Measurements from ENCODE around the gene VPS51.
A peak's percentile ranks its signal among the peaks of the same experiment; 100 is the strongest.

The VPS51 gene

DNA sequence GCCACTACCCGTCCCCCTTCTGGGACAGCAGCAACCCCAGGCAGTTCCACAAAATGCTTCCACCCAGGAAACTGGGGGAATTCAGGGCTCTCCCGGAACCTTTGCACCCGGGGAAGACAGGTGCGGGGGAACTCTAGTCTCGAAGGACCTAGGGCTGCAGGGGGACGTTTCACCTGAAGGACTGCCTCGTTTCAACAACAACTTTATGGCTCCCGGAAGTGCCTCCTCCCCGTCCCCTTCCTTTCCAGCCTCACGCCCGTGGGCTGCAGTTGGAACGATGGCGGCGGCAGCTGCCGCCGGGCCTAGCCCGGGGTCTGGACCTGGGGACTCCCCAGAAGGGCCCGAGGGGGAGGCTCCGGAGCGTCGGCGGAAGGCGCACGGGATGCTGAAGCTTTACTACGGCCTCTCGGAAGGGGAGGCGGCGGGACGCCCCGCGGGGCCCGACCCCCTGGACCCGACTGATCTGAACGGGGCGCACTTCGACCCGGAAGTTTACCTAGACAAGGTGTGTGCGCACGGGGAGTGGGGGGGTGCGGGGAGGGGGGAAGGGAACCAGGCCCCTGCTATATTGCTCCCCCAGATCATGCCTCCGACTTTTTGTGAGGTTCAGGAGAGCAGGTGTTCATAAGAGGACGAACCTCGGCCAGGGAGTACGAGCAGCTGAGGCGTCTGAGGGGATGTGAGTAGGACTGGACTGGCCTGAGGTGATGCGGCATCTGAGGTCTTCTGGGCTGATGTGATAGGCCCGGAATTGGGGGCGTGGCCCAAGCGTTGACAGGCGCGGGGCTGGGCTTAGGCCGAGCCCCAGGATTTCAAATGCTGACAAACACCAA lies at the start of gene VPS51:
VPS51 (plus strand) TSS at position 241 of the 833 bp plus-strand sequence; CDS start at position 278, 37 bp downstream.
- peak; percentile 75 for DNase-seq (ENCODE audit: low read depth)

- no peak for DNase-seq (ENCODE audit: low read depth)
Measured at GRCh38 chr11:65047581-65048422, 48.2 kb upstream of the VPS51 start.

DNA sequence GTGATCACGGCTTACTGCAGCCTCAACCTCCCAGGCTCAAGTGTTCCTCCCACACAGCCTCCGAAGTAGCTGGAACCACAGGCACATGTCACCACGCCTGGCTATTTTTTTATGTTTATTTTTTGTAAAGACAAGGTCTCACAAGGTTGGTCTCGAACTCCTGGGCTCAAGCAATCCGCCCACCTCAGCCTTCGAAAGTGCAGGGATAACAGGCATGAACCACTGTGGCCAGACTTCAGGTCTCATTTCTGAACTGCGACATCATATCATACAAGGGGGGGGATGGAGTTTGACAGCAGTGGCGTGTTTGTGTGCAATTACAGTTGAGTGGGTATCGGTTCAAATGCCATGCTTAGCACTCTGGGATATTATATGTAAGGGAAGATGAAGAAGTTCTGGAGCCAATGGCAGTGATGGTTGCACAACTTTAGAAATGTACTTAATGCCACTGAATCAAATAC lies 44.6 kb upstream of the VPS51 start:
- DNase-seq (ENCODE audit: low read depth) = no peak

- DNase-seq (ENCODE audit: low read depth) = no peak
Measured at GRCh38 chr11:65053827-65054508, 42.0 kb upstream of the VPS51 start.

GRCh38 chr11:65055538-65055937 lies 40.5 kb upstream of the VPS51 start:
- DNase-seq (ENCODE audit: low read depth) = no peak

- DNase-seq (ENCODE audit: low read depth) = no peak
Measured at GRCh38 chr11:65056999-65057398, 39.0 kb upstream of the VPS51 start.

GRCh38 chr11:65057526-65057925 lies 38.5 kb upstream of the VPS51 start:
- no peak for DNase-seq (ENCODE audit: low read depth)

DNA sequence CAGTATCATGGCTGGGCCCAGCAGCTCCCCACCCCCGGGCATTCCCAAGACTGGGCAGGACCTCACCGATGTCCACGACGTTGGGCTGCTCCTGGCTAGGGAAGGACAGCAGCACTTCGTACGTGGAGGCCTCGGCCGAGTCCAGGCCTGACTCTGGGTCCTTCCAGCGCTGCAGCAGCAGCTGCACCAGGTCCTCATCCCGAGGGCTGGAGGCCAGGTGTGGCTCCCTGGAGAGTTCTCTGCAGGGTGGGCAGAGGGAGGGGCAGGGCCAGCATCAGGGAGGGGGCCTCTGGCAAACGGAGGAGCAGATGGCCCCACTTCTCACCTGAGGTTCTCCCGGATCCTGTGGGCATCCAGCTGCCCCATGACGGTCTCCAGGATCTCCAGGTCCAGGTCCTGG lies 38.0 kb upstream of the VPS51 start:
- DNase-seq (ENCODE audit: low read depth) = no peak

DNA sequence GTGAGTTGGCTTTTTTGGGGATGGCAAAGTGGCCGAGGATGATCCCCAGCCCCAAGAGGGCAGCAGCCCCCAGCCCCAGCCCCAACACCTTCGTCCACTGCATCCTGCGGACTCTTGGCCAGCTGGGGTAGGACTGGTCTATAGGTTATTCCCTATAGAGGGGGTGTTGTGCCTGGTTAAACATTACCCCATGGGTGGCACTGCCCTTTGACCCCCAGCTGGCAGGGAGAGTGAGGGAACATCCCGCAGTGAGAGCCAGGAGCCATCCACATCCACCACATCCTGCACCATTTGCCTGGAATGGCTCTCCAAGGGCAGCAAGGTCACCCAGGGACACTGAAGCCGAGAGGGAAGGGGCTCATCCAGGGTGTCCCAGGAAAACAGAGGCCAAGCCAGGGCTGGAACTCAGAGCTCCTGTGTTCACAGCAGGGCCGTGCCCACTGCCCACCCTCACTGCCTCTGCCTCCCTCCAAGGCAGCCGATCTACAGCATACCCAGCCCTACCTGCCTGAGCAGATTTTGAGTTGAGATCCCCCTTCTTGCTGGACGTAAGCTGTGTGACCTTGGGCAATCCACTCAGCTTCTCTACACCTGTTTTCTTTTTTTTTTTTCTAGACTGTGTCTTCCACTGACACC lies 37.5 kb upstream of the VPS51 start, which contains the start of gene NAALADL1:
NAALADL1 (minus strand) TSS at position 135 of the 636 bp plus-strand sequence; CDS start at position 103, 32 bp downstream.
- DNase-seq (ENCODE audit: low read depth) = no peak

GRCh38 chr11:65059523-65059922 lies 36.5 kb upstream of the VPS51 start:
- DNase-seq (ENCODE audit: low read depth) = no peak

GRCh38 chr11:65059959-65060824 lies 35.8 kb upstream of the VPS51 start:
- DNase-seq (ENCODE audit: low read depth) = no peak

DNA sequence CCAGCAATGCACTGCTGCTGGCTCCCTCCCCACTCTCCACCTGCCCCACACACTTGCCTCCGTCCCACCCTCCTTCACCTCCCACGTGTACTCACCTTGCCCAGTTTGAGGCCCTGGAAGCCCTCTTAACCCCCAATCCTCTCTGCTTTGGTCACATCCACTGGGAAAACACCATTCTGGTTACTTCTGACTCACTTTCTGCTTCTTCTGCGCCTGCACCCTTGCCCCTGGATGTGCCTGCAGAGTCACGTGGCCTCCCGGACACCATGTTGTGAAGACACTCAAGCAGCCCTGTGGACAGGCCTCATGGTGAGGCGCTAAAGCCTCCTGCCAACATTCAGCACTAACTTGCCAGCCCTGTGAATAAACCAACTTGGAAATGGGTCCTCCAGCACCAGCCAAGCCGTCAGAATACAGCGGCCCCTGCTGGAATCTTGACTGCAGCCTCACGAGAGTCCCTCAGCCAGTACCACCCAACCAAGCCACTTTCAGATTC lies 35.1 kb upstream of the VPS51 start:
- DNase-seq (ENCODE audit: low read depth) = no peak

DNA sequence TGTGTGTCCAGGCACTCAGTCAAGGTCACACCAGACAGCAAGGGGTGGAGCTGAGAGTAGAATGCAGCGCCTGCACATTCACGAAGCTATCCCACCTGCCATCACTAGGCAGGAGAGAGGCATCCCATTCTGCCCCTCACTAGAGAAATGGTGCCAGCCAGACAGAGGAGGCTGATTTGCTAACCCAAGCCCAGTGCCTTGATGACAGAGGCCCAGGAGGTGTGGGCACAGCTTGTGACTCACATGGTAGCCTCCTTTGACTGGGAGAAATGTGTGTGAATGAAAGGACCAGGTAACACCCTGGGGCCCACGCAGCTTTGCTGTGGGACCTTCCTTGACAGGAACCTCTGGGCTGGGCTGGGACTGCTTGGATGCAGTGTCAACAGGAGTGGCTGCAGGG lies 32.5 kb upstream of the VPS51 start:
- DNase-seq (ENCODE audit: low read depth) = no peak

GRCh38 chr11:65064847-65065240 lies 31.2 kb upstream of the VPS51 start:
- no peak for DNase-seq (ENCODE audit: low read depth)

DNA sequence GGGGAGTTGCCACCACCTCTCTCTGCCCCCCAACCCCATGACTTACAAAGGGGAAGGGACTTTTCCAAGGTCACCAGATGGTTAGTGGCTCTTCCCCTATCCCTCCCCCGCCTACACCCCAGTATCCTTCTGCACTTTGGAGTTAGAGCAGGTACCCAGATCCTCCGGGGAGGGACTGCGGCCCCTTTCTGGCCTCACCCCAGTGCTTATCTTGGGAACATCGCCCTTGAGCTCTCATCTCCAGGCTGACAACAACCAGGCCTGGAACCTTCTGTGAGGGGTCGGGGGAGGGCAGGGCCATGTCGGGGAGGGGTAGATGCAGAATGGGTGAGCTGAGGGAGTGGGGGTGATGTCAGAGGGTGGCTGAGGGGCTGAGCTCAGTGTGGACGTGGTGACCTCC lies 30.2 kb upstream of the VPS51 start:
- no peak for DNase-seq (ENCODE audit: low read depth)

GRCh38 chr11:65066315-65066714 lies 29.7 kb upstream of the VPS51 start:
- no peak for DNase-seq (ENCODE audit: low read depth)

GRCh38 chr11:65066805-65067291 lies 29.2 kb upstream of the VPS51 start:
- no peak for DNase-seq (ENCODE audit: low read depth)

DNA sequence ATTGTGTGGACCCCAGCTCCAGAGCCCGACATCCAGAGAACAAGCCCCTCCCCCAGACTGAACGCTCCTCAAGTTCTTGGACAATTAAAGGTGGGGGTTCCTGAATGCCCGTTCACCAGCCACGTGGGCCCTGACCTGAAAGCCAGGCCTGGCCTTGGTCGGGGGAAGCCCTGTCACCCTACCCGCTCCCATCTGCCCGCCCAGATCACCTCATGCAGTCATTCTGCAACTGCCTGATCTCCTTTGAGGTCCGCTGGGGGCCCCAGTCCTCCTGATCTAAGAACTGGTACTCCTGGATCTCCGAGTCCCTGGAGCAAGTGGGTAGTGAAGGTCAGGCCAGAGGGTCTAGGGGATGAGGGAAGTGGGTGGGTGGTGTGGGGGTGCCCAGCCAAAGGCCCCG lies 28.6 kb upstream of the VPS51 start:
- DNase-seq (ENCODE audit: low read depth) = no peak

- no peak for DNase-seq (ENCODE audit: low read depth)
Measured at GRCh38 chr11:65069217-65069616, 26.8 kb upstream of the VPS51 start.

DNA sequence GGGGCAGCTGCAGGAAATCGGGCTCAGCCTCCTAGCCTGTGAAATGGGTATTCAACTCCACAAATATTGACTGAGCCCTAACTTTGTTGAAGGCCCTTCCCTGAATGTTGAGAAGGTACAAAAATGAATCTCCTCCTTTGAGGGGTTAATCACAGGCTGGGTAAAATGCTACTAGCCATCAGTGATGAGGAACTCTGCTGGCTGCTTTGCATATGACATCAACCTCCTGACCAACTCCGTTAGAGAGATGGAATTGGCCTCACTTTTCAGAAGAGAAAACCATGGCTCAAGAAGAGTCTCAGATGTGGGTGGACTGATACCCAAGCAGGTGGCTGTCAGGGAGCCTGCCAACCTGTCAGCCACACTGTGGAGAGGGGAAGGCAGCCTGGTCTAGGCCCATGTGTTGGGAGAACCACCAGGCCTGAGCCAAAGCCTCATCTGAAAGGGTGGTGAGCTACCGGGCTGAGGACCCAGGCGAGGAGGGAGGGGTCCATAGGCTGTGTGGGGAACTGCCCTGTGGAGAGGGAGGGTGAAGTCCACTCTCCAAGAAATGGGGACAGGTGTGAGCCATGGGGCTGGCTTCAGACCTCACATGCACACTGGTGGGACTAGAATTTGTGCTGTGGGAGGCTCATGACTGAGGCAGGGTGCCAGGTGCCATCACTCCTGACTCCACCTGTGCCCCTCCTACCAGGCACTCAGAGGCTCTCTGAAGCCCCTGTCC lies 23.9 kb upstream of the VPS51 start:
- no peak for DNase-seq (ENCODE audit: low read depth)
